Keratinocyte (primary cell): ENCODE measurements around the gene EFHB. TPM values are rescaled to one million over a fixed set of nuclear protein-coding genes. Genes with fewer than 3 reads are reported as not detected.

Experiments used
- DNase-seq: peaks from one replicate; pipeline ENCODE4 v3.0.0-alpha.2; 2011; ENCODE audit warnings: low read depth, missing footprints, low spot score
- FAIRE-seq: peaks from 2 replicates; lab custom pipeline; 2011; peaks lifted over from hg19 to GRCh38; lab: Jason Lieb, UNC
- H2AFZ ChIP-seq: 2 replicates; pipeline ENCODE4 v1.6.0; 2012; ENCODE audit warnings: low read length, control low read depth, inconsistent platforms; ENCODE audit not compliant: control insufficient read depth
- H3K27ac ChIP-seq: 2 replicates; pipeline ENCODE4 v1.5.1; 2011; ENCODE audit warnings: low read length; ENCODE audit not compliant: control insufficient read depth, insufficient read depth
- H3K27me3 ChIP-seq: 3 replicates; pipeline ENCODE4 v1.6.0; 2011; ENCODE audit warnings: low read length; ENCODE audit not compliant: control insufficient read depth, insufficient read depth; ENCODE audit errors: extremely low read depth
- H3K36me3 ChIP-seq, 2 experiments: 2 replicates in 1 of 2; 3 replicates in 1 of 2; pipeline ENCODE4 v1.5.1; 2011; ENCODE audit warnings: low read length in 2 of 2, mild to moderate bottlenecking in 1 of 2; ENCODE audit not compliant: control insufficient read depth in 2 of 2, insufficient read depth in 2 of 2; ENCODE audit errors: extremely low read depth in 1 of 2
- H3K4me1 ChIP-seq: 3 replicates; pipeline ENCODE4 v1.5.1; 2011; ENCODE audit warnings: low read length; ENCODE audit not compliant: control insufficient read depth, insufficient read depth; ENCODE audit errors: extremely low read depth
- H3K4me2 ChIP-seq: 3 replicates; pipeline ENCODE4 v1.6.0; 2011; ENCODE audit warnings: low read depth, low read length; ENCODE audit not compliant: control insufficient read depth, insufficient read depth; ENCODE audit errors: extremely low read depth
- H3K4me3 ChIP-seq, 3 experiments: fragments of 200-600 bp in 1 of 3; sonication (generic) in 1 of 3; 2 replicates in 2 of 3; 3 replicates in 1 of 3; pipeline ENCODE4 v1.5.1; 2011 to 2016; ENCODE audit warnings: low read length in 3 of 3, mild to moderate bottlenecking in 3 of 3, control low read depth in 2 of 3, inconsistent platforms in 1 of 3, low read depth in 1 of 3, mixed read lengths in 1 of 3, mixed run types in 1 of 3, moderate library complexity in 1 of 3; ENCODE audit not compliant: control insufficient read depth in 2 of 3, insufficient read depth in 2 of 3; ENCODE audit errors: extremely low read depth in 1 of 3
- H3K79me2 ChIP-seq: 2 replicates; pipeline ENCODE4 v1.6.0; 2012; ENCODE audit warnings: low read length; ENCODE audit not compliant: control insufficient read depth, insufficient read depth
- H3K9ac ChIP-seq: 3 replicates; pipeline ENCODE4 v1.6.0; 2011; ENCODE audit warnings: low read length; ENCODE audit not compliant: control insufficient read depth, insufficient read depth; ENCODE audit errors: extremely low read depth
- H3K9me1 ChIP-seq: 3 replicates; pipeline ENCODE4 v1.6.0; 2011; ENCODE audit warnings: low read length; ENCODE audit not compliant: control insufficient read depth, insufficient read depth; ENCODE audit errors: extremely low read depth
- H3K9me3 ChIP-seq: 2 replicates; pipeline ENCODE4 v1.5.1; 2012; ENCODE audit warnings: low read depth, low read length; ENCODE audit not compliant: control insufficient read depth
- H4K20me1 ChIP-seq: 3 replicates; pipeline ENCODE4 v1.6.0; 2011; ENCODE audit warnings: low read length; ENCODE audit not compliant: control insufficient read depth, insufficient read depth; ENCODE audit errors: extremely low read depth
- EZH2 ChIP-seq: IDR thresholded peaks from one replicate; pipeline ENCODE4 v1.6.1; 2012; ENCODE audit warnings: inconsistent platforms, mild to moderate bottlenecking, low read length, moderate library complexity
- dilution Hi-C: fragments of 300-500 bp; cut with MboI; formaldehyde crosslinking; loops from one replicate; pipeline ENCODE4 v1.7.0; 2020; ENCODE audit warnings: low sequenced_read_pairs; ENCODE audit not compliant: extremely low pct_ligation_motif_present
- polyA plus RNA-seq, 5 experiments: library from polyadenylated mRNA; depleted of rRNA in 3 of 5; stranded (reverse) in 3 of 5; stranded (forward) in 1 of 5; unstranded in 1 of 5; fragments of >200 nt; gene quantifications; 1 replicate in 1 of 5; 2 replicates in 3 of 5; 3 replicates in 1 of 5; pipeline versions ENCODE4 v1.2.1 to v1.2.3, GENCODE V29; 2011 to 2012; ENCODE audit warnings: missing spikeins in 2 of 5, low read depth in 1 of 5, low replicate concordance in 1 of 5
- TF ChIP-seq, protein P1 (sequence below), 3 experiments: IDR thresholded peaks in 1 of 3; conservative IDR thresholded peaks in 1 of 3; optimal IDR thresholded peaks in 1 of 3; 2 replicates in 2 of 3; 3 replicates in 1 of 3; pipeline versions ENCODE3 to v1.5.1; 2011; ENCODE audit warnings: low read length in 3 of 3, mild to moderate bottlenecking in 3 of 3, moderate library complexity in 2 of 3, control low read depth in 1 of 3, inconsistent platforms in 1 of 3; ENCODE audit not compliant: insufficient read depth in 2 of 3; ENCODE audit errors: extremely low read depth in 1 of 3

Gene EFHB
- polyA plus RNA-seq, 1 donor (not counting 4 experiments of a cell fraction or from before 2014, with no cell fraction given) = 0.26 TPM

DNA sequence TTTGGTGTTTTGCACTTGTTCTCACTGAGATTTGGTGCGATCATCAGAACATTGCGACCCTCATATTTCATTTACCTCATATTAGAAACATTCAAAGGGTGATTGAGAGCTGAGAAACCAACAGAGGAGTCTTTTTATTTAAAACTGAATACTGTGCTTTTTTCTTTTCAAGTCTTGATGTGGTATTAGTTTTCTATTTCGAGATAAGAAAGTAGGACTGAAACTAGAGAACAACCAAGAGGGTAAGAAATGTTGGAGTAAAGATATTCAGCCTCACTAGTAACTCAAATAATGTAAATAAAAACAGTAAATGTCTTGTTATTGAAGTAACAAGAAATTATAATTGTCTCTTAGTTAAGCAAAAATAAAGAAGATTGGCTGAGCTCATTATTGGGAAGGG lies 26.5 kb downstream of the EFHB start:
- no peak overlapping the region for H3K27ac ChIP-seq
- FAIRE-seq (no peak), DNase-seq (no peak)
- no peak overlapping the region for H2AFZ ChIP-seq
- H3K9me3 ChIP-seq = no peaks in the 10 kb centered on the region
- no peaks in the 10 kb centered on the region for H3K79me2 ChIP-seq
- no peak overlapping the region for H3K9ac ChIP-seq
- dilution Hi-C loops = no loop called here
- H3K4me1 ChIP-seq = no peaks in the 10 kb centered on the region
- H3K36me3 ChIP-seq = no peaks in the 10 kb centered on the region
- H3K4me3 ChIP-seq = no peak overlapping the region
- TF ChIP-seq, protein P1, sequence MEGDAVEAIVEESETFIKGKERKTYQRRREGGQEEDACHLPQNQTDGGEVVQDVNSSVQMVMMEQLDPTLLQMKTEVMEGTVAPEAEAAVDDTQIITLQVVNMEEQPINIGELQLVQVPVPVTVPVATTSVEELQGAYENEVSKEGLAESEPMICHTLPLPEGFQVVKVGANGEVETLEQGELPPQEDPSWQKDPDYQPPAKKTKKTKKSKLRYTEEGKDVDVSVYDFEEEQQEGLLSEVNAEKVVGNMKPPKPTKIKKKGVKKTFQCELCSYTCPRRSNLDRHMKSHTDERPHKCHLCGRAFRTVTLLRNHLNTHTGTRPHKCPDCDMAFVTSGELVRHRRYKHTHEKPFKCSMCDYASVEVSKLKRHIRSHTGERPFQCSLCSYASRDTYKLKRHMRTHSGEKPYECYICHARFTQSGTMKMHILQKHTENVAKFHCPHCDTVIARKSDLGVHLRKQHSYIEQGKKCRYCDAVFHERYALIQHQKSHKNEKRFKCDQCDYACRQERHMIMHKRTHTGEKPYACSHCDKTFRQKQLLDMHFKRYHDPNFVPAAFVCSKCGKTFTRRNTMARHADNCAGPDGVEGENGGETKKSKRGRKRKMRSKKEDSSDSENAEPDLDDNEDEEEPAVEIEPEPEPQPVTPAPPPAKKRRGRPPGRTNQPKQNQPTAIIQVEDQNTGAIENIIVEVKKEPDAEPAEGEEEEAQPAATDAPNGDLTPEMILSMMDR (optimal IDR thresholded peaks at IDR 0.05 in 1 of 3, IDR thresholded peaks at IDR 0.05 in 1 of 3, conservative IDR thresholded peaks at IDR 0.05 in 1 of 3; ENCODE audit: extremely low read depth in 1 of 3, insufficient read depth in 2 of 3, low read length in 3 of 3) = no peak
- no peak for TF ChIP-seq EZH2
- no peaks in the 10 kb centered on the region for H4K20me1 ChIP-seq
- H3K27me3 ChIP-seq = no peaks in the 10 kb centered on the region
- H3K9me1 ChIP-seq = no peaks in the 10 kb centered on the region
- no peak overlapping the region for H3K4me2 ChIP-seq

DNA sequence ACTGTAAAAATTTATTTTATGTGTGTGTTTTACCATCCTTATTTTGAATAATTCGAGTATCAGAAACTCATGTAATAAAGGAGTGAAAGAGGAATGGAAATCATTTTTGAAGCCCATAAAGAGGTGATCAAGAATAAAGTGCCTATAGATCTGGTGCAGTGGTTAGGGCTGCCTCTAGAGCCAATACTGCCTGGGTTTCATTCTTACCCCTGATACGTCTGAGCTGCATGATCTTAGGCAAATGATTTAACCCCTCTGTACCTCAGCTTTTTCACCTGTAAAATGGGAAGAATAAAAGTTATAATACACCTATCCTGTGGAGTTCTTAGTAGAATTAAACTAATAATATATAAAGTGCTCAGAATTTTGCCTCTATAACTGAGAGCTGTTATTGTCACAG lies 30.4 kb downstream of the EFHB start:
- no peaks in the 10 kb centered on the region for H4K20me1 ChIP-seq
- no peaks in the 10 kb centered on the region for H3K79me2 ChIP-seq
- H3K4me2 ChIP-seq = no peak overlapping the region
- no peak overlapping the region for H2AFZ ChIP-seq
- H3K4me1 ChIP-seq = peaks cover 4% of the 10 kb centered on the region
- no peak for TF ChIP-seq EZH2
- TF ChIP-seq, protein P1 (optimal IDR thresholded peaks at IDR 0.05 in 1 of 3, IDR thresholded peaks at IDR 0.05 in 1 of 3, conservative IDR thresholded peaks at IDR 0.05 in 1 of 3; ENCODE audit: extremely low read depth in 1 of 3, insufficient read depth in 2 of 3, low read length in 3 of 3) = no peak
- dilution Hi-C loops = no loop called here
- H3K9me3 ChIP-seq = no peaks in the 10 kb centered on the region
- no peaks in the 10 kb centered on the region for H3K9me1 ChIP-seq
- H3K27me3 ChIP-seq = no peaks in the 10 kb centered on the region
- H3K36me3 ChIP-seq = no peaks in the 10 kb centered on the region
- FAIRE-seq = no peak
- no peak for DNase-seq
- no peak overlapping the region for H3K9ac ChIP-seq
- no peak overlapping the region for H3K4me3 ChIP-seq
- H3K27ac ChIP-seq = no peak overlapping the region
